IPS-18a (cell line): ENCODE results near the gene ARHGAP6.

Experiments used
- H3K27ac ChIP-seq: one replicate; pipeline ENCODE4 v1.5.1; 2013; ENCODE audit warnings: low read length
- H3K27me3 ChIP-seq: one replicate; pipeline ENCODE4 v1.6.1; 2013; ENCODE audit warnings: mild to moderate bottlenecking, low read length; ENCODE audit not compliant: control insufficient read depth, insufficient read depth
- H3K36me3 ChIP-seq: one replicate; pipeline ENCODE4 v1.6.1; 2013; ENCODE audit warnings: low read depth, low read length; ENCODE audit not compliant: control insufficient read depth
- H3K4me1 ChIP-seq: one replicate; pipeline ENCODE4 v1.6.1; 2013; ENCODE audit warnings: low read depth, low read length; ENCODE audit not compliant: control insufficient read depth
- H3K4me3 ChIP-seq: one replicate; pipeline ENCODE4 v1.5.1; 2013; ENCODE audit warnings: low read length
- H3K9ac ChIP-seq: one replicate; pipeline ENCODE4 v1.6.1; 2013; ENCODE audit warnings: mild to moderate bottlenecking, low read length, moderate library complexity
- H3K9me3 ChIP-seq: one replicate; pipeline ENCODE4 v1.6.1; 2013; ENCODE audit warnings: low read depth, low read length; ENCODE audit not compliant: control insufficient read depth

Gene ARHGAP6

DNA sequence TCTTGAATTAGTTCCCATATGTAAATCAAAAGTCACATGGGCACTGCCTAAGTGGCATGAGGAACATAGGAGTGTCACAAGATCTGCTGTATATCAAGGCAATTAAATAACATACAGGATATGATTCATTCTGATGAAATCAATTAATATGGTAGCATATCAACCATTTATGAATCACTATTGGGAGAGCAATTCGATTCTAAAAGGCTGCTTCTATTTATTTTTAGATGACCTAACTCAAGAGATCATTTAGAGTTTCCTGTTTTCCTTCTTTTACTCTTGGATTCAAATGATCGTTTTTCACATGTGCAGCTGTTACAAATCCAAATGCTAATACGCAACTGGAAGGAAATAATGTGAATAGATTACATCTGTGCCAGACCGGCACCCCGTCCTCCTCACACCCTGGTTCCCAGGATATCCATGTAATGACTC, 472.7 kb downstream of the ARHGAP6 start:
- Histone ChIP-seq H3K27ac (no peak overlapping the region), H3K4me3 (no peak overlapping the region), H3K9me3 (no peaks in the 10 kb centered on the region), H3K9ac (no peak overlapping the region), H3K27me3 (no peaks in the 10 kb centered on the region), H3K36me3 (no peaks in the 10 kb centered on the region), H3K4me1 (no peaks in the 10 kb centered on the region)

DNA sequence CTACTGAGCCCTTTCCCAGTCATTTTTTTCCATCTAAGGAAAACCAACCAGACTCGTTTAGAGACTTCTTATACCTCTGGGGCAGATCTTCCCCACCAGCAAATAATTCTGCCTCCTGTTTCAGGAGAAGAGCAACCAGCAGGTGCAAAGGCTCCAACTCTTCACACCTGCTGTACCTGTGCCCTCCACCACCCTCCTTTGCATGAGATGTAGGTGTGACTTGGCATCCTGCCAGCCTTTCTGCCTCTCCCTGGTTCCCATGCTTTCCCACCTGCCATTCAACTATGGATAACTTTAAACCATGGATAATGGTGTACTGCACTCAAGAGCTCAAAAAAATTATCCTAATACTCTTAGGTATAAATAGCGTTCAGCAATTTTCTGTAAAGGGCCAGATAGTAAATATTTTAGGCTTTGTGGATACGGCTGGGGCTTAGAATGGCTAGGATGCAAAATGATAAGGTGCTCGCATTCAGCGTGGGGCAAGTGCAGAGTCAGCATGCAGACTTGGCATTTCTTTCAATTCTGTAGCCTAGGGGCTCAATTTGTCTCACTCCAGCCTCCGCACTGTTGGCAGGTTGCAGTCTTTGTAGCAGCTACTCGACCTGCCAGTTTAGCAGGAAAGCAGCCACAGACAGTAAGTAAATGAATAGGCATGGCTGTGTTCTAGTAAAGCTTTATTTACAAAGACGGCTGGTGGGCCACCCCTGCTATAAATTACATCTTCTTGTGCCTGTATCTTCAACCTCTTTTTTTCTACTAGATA, 474.8 kb downstream of the ARHGAP6 start:
- no peaks in the 10 kb centered on the region for H3K9me3 ChIP-seq
- H3K36me3 ChIP-seq = no peaks in the 10 kb centered on the region
- H3K4me1 ChIP-seq = no peaks in the 10 kb centered on the region
- no peaks in the 10 kb centered on the region for H3K27me3 ChIP-seq
- H3K27ac ChIP-seq = no peak overlapping the region
- no peak overlapping the region for H3K9ac ChIP-seq
- H3K4me3 ChIP-seq = no peak overlapping the region

DNA sequence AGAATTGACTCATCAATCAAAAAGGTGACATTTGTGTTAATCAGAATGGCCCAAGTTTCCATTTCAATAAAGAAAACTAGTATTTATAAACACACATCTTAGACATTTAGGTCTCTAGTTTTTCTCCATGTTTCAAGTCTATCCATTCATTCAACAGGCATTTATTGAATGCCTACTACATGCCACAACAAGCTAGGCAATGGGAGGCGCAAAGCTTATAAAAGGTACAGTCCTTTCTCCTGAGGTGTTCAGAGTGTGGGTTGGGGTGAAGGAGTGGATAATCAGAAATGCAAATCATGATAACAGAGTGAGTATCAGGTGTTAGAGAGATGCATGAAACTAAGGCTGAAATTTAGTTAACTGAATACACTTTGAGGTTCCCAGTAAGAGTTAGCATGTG, 476.6 kb downstream of the ARHGAP6 start:
- Histone ChIP-seq H3K9me3 (no peaks in the 10 kb centered on the region), H3K4me3 (no peak overlapping the region), H3K9ac (no peak overlapping the region), H3K36me3 (no peaks in the 10 kb centered on the region), H3K4me1 (no peaks in the 10 kb centered on the region), H3K27me3 (no peaks in the 10 kb centered on the region), H3K27ac (no peak overlapping the region)

DNA sequence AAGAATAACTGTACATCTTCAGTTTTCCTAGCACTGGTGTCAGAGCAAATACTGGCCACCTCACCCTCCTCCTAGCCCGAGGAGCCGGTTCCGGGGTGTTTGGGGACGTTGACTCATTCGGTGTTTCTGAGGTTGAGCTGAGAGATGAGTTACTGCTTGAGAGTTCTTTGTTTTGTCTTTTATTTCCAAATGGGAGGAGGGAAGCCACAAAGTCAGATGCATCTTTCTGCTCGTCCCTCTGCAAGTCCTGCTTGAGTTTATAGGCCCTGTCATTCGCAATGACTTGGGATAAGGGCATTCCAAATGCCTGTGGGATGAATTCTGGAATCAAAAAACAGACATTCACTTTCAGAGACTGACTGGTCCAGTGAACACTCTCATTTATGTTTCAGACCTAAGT, 477.1 kb downstream of the ARHGAP6 start:
- Histone ChIP-seq H3K9me3 (no peaks in the 10 kb centered on the region), H3K27me3 (no peaks in the 10 kb centered on the region), H3K9ac (no peak overlapping the region), H3K4me1 (no peaks in the 10 kb centered on the region), H3K27ac (no peak overlapping the region), H3K4me3 (no peak overlapping the region), H3K36me3 (no peaks in the 10 kb centered on the region)

DNA sequence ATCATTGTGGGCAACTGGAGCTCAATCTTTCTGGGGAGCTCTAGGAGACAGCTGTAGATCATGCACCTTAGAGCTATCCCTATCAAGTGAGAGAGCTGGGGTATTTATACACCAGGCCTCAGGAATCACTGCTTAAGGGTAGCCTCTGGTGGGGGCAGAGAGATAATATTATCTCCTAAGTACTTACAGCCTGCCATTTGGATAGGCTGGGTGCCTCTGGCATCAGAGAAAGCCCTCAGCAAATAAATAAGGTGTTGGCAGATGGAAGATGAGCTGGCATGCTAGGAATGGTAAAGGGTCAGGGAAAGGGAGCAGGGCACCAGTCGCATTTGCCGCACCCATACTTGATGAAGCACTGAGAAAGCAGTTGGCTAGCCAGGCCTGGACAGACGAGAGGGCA, 478.7 kb downstream of the ARHGAP6 start:
- no peaks in the 10 kb centered on the region for H3K36me3 ChIP-seq
- no peaks in the 10 kb centered on the region for H3K27me3 ChIP-seq
- H3K9ac ChIP-seq = no peak overlapping the region
- H3K9me3 ChIP-seq = no peaks in the 10 kb centered on the region
- no peak overlapping the region for H3K4me3 ChIP-seq
- H3K27ac ChIP-seq = no peak overlapping the region
- no peaks in the 10 kb centered on the region for H3K4me1 ChIP-seq

DNA sequence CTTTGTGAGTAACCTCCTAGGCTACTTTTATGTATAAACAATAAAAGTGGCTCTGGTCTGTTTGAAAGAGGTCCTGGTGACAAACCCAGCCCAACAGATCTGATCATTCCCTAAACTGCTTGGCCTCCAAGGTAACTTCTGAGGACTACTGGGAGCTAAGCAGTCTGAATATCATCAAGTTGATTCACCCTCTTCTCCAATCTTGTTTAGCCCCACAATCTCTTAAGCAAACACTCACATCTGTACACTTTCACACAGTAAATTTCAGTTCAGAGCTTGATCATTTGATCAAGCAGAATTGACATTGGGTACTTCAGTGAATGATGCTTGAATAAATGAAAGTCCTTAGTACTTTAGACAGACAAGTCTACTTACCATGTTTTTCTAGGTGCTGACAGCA, 479.9 kb downstream of the ARHGAP6 start:
- Histone ChIP-seq H3K4me1 (no peaks in the 10 kb centered on the region), H3K9me3 (no peaks in the 10 kb centered on the region), H3K27me3 (no peaks in the 10 kb centered on the region), H3K27ac (no peak overlapping the region), H3K4me3 (no peak overlapping the region), H3K9ac (no peak overlapping the region), H3K36me3 (no peaks in the 10 kb centered on the region)

DNA sequence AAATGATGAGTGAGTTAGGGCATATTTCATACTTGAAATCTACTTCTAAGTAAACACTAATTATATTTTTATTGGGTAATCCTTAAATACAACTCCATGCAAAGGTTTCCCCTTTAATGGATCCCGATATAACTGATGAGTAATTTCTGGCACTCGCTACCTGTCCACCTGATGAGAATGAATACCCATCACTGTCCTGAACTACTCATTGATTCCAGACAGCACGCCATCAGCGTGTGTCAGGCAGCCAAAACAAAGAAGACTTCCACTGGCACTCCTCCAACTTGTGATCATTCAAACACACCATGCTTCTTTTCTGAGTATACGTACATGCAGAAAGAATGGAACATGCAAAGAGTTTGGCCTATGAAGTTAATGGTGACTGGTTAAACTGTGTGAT, 485.1 kb downstream of the ARHGAP6 start:
- Histone ChIP-seq H3K36me3 (no peaks in the 10 kb centered on the region), H3K9me3 (no peaks in the 10 kb centered on the region), H3K4me1 (no peaks in the 10 kb centered on the region), H3K27me3 (no peaks in the 10 kb centered on the region), H3K9ac (no peak overlapping the region), H3K27ac (no peak overlapping the region), H3K4me3 (no peak overlapping the region)

DNA sequence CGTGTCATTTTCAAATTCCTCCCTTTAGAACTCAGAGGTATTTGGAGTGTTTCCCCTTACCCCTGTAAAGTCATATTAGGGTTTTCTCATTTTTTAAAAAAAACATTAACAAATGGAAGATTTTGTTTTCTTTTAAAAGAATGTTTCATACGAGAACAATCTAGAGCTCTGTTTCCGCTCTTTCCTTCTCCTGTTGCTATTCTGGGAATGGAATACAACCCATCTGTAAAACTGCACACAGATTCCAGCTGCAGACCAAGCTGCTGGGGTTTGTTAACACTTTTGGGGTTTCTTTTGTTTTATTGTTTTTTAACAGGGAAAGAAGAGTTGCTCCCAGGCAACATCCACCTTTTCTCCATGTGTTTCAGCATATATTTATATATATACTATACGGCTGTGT, 493.3 kb downstream of the ARHGAP6 start:
- no peaks in the 10 kb centered on the region for H3K27me3 ChIP-seq
- no peaks in the 10 kb centered on the region for H3K9me3 ChIP-seq
- H3K4me1 ChIP-seq = no peaks in the 10 kb centered on the region
- H3K27ac ChIP-seq = no peak overlapping the region
- H3K4me3 ChIP-seq = no peak overlapping the region
- no peaks in the 10 kb centered on the region for H3K36me3 ChIP-seq
- H3K9ac ChIP-seq = no peak overlapping the region

DNA sequence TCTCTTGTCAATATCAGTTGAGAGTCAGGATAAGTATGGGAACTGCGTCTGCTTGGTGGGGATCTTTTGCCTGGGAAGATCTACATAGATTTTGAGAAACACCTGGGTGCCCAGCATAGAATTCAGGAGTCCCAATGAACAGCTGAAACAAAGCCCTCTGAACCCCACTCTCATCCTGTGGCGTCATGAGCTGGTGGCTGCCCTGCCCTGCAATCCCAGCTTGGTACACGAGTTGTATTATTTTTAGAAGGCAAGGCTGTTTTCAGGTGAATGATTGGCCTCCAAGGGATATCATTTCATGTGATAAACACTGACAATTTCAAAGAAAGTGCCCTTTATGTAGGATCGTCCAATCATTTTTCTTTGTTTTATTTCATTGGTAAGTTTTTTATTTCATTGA, 493.8 kb downstream of the ARHGAP6 start:
- Histone ChIP-seq H3K9ac (no peak overlapping the region), H3K9me3 (no peaks in the 10 kb centered on the region), H3K27me3 (no peaks in the 10 kb centered on the region), H3K4me3 (no peak overlapping the region), H3K36me3 (no peaks in the 10 kb centered on the region), H3K27ac (no peak overlapping the region), H3K4me1 (no peaks in the 10 kb centered on the region)

DNA sequence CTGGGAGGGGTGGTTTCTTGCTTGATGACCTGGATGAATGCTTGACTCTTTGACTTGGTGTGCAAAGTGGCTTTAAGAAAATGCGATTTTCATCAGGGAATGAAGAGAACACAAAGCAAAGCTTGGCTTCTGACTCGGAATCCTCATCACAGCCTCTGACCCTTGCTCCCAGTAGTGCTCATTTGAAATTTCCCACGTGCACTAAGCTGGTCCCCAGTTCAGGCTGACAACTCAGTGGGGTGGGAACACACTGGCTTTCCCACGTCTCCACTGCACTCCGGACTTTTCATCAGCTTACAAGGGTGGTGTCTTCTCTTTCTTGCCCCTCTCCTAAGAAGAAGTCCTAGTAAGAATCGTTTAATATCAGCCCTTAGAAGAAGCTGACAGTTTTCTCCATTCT, 501.3 kb downstream of the ARHGAP6 start:
- no peaks in the 10 kb centered on the region for H3K9me3 ChIP-seq

DNA sequence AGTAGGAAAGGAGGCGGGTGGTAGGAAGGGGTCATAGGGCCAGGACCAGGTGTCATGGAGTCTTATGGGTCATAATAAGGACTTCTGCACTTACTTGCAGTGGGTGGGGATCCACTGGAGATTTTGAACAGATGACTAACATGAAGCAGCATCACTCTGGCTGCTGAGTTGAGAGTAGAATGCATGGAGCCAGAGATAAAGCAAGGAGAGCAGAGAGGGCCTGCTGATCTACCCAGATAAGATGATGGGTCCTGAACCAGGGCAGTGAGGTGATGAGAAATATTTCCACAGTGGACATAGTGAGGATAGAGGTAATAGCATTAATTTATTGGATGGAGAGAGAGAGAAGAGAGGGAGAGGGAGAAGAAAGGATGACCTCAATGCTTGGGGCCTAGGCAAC, 506.6 kb downstream of the ARHGAP6 start:
- Histone ChIP-seq H3K36me3 (no peaks in the 10 kb centered on the region), H3K4me3 (no peak overlapping the region), H3K9me3 (no peaks in the 10 kb centered on the region), H3K4me1 (no peaks in the 10 kb centered on the region), H3K9ac (no peak overlapping the region), H3K27me3 (no peaks in the 10 kb centered on the region), H3K27ac (no peak overlapping the region)

More for the DNA sequence above, 501.3 kb downstream of the ARHGAP6 start:
- Histone ChIP-seq H3K27ac (no peak overlapping the region), H3K4me3 (no peak overlapping the region), H3K27me3 (no peaks in the 10 kb centered on the region), H3K9ac (no peak overlapping the region), H3K4me1 (peaks cover 9% of the 10 kb centered on the region), H3K36me3 (no peaks in the 10 kb centered on the region)

DNA sequence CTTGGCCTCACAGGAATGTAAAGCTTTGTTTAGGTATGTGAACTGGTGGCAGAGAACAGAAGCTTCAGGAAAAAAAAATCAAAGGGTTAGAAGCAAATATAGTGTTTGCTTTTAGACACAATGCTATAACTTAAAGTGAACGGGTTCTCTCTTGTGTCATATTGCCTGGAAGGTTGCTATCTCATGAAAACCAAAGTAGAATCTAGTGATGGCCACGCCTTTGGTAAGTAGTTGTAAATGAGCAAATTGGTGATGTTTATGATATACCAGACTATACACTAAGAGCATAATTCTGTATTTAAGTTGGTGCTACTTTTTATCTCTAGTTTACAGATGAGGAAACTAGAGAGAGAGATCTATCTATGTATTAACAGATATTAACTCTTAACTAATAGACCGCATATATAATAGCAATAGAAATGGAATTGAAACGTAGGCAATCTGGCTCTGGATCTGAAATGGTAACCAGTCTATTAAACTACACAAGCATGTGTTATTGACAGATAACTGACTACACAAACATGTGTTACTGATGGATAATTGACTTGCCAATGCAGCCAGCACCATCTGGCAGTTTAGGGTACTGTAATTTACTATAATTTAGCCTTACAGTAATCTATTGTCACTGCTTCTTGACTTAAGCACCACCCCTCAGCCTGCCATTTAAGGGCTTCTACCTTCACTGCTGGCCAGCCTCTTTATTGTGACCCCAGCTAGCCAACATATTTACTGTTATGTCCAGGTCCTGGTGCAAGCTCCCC, 513.7 kb downstream of the ARHGAP6 start:
- H3K27ac ChIP-seq = no peak overlapping the region
- H3K4me1 ChIP-seq = peaks cover 12% of the 10 kb centered on the region
- no peak overlapping the region for H3K4me3 ChIP-seq
- no peaks in the 10 kb centered on the region for H3K27me3 ChIP-seq
- no peaks in the 10 kb centered on the region for H3K36me3 ChIP-seq
- no peak overlapping the region for H3K9ac ChIP-seq
- no peaks in the 10 kb centered on the region for H3K9me3 ChIP-seq
